Esophagus squamous epithelium (tissue), 4 donors: ENCODE measurements around the gene TFAP2E.

ENCODE experiments used
- POLR2A ChIP-seq, 4 donors: fragments of 450-650 bp; IDR thresholded peaks; one replicate each; pipeline ENCODE4 v1.6.1; 2017; ENCODE audit warnings: antibody characterized with exemption in 4 of 4, mild to moderate bottlenecking in 4 of 4, moderate library complexity in 3 of 4
- TF ChIP-seq, protein P1 (sequence below), 6 experiments: fragments of 450-650 bp in 4 of 6; fragments of 200-600 bp in 2 of 6; sonication (generic) in 2 of 6; IDR thresholded peaks; one replicate each; pipeline ENCODE4 v1.5.1; 2016 to 2019; ENCODE audit warnings: antibody characterized with exemption in 6 of 6, mild to moderate bottlenecking in 4 of 6, moderate library complexity in 4 of 6

GRCh38 chr1:35555212-35555584, 17.9 kb upstream of the TFAP2E start:
- TF ChIP-seq, protein P1, sequence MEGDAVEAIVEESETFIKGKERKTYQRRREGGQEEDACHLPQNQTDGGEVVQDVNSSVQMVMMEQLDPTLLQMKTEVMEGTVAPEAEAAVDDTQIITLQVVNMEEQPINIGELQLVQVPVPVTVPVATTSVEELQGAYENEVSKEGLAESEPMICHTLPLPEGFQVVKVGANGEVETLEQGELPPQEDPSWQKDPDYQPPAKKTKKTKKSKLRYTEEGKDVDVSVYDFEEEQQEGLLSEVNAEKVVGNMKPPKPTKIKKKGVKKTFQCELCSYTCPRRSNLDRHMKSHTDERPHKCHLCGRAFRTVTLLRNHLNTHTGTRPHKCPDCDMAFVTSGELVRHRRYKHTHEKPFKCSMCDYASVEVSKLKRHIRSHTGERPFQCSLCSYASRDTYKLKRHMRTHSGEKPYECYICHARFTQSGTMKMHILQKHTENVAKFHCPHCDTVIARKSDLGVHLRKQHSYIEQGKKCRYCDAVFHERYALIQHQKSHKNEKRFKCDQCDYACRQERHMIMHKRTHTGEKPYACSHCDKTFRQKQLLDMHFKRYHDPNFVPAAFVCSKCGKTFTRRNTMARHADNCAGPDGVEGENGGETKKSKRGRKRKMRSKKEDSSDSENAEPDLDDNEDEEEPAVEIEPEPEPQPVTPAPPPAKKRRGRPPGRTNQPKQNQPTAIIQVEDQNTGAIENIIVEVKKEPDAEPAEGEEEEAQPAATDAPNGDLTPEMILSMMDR (IDR thresholded peaks at IDR 0.05) = no peak
- TF ChIP-seq POLR2A (IDR thresholded peaks at IDR 0.05) = no peak
